ENCODE measurements around the gene LNX1.
A peak's percentile ranks its signal among the peaks of the same experiment; 100 is the strongest.

The LNX1 gene

GRCh38 chr4:53602390-53602789 lies 11.1 kb upstream of the LNX1 start:
- intact Hi-C loops (cut with DNase I), result no loop called here
- no peak for DNase-seq

- DNase-seq, result peak in 6 of 42 donors; percentile 2 to 42 (median 12)
- intact Hi-C loops (cut with DNase I), result no loop called here
Measured at GRCh38 chr4:53601251-53601764, 10.0 kb upstream of the LNX1 start.

GRCh38 chr4:53599632-53600031 lies 8.3 kb upstream of the LNX1 start:
- intact Hi-C loops (cut with DNase I), result no loop called here
- DNase-seq, result no peak

- DNase-seq, result no peak
- intact Hi-C loops (cut with DNase I), result no loop called here
Measured at GRCh38 chr4:53598901-53599300, 7.6 kb upstream of the LNX1 start.

- intact Hi-C loops (cut with DNase I), result no loop called here
- no peak for DNase-seq
Measured at GRCh38 chr4:53598483-53598882, 7.2 kb upstream of the LNX1 start.

GRCh38 chr4:53596901-53597300 lies 5.6 kb upstream of the LNX1 start:
- intact Hi-C loops (cut with DNase I), result no loop called here
- DNase-seq, result no peak

- intact Hi-C loops (cut with DNase I), result no loop called here
- DNase-seq, result no peak
Measured at GRCh38 chr4:53595834-53596233, 4.5 kb upstream of the LNX1 start.

GRCh38 chr4:53595204-53595603 lies 3.9 kb upstream of the LNX1 start:
- intact Hi-C loops (cut with DNase I), result no loop called here
- DNase-seq, result no peak

GRCh38 chr4:53593765-53594164 lies 2.5 kb upstream of the LNX1 start:
- DNase-seq, result no peak

GRCh38 chr4:53592686-53593501 lies 1.6 kb upstream of the LNX1 start:
- DNase-seq, result no peak
- intact Hi-C loops (cut with DNase I), result no loop called here

More at GRCh38 chr4:53593765-53594164, 2.5 kb upstream of the LNX1 start:
- intact Hi-C loops (cut with DNase I), result no loop called here

- intact Hi-C loops (cut with DNase I), result no loop called here
- no peak for DNase-seq
Measured at GRCh38 chr4:53592122-53592521, 836 bp upstream of the LNX1 start.

- intact Hi-C loops (cut with DNase I), result no loop called here
- no peak for DNase-seq
Measured at GRCh38 chr4:53590187-53590586, 1.1 kb downstream of the LNX1 start.

GRCh38 chr4:53589511-53589910 lies 1.8 kb downstream of the LNX1 start:
- no peak for DNase-seq
- intact Hi-C loops (cut with DNase I), result no loop called here

- intact Hi-C loops (cut with DNase I), result no loop called here
- DNase-seq, result no peak
Measured at GRCh38 chr4:53587135-53587534, 4.2 kb downstream of the LNX1 start.

GRCh38 chr4:53586121-53586816 lies 5.0 kb downstream of the LNX1 start:
- peak in 1 of 42 donors; percentile 20 for DNase-seq
- intact Hi-C loops (cut with DNase I), result no loop called here

GRCh38 chr4:53584658-53585057 lies 6.6 kb downstream of the LNX1 start:
- intact Hi-C loops (cut with DNase I), result no loop called here
- DNase-seq, result no peak

GRCh38 chr4:53583513-53583912 lies 7.8 kb downstream of the LNX1 start:
- intact Hi-C loops (cut with DNase I), result no loop called here
- DNase-seq, result no peak

- DNase-seq, result no peak
- intact Hi-C loops (cut with DNase I), result no loop called here
Measured at GRCh38 chr4:53582194-53582593, 9.1 kb downstream of the LNX1 start.

- intact Hi-C loops (cut with DNase I), result no loop called here
- no peak for DNase-seq
Measured at GRCh38 chr4:53580274-53580673, 11.0 kb downstream of the LNX1 start.

GRCh38 chr4:53579826-53580225 lies 11.5 kb downstream of the LNX1 start:
- no peak for DNase-seq
- intact Hi-C loops (cut with DNase I), result no loop called here

Data from head of caudate nucleus (tissue), 42 donors.